RWPE1 (cell line): ENCODE results near the gene SLC33A1.

ENCODE experiments used
- CTCF ChIA-PET: fragments of 350-600 bp; sonication (Branson Sonifier 250); formaldehyde crosslinking; extraction: SDS; loops from one replicate; lab custom pipeline; 2021; lab: Yijun Ruan, JAX
- POLR2A ChIA-PET: fragments of 400-600 bp; formaldehyde crosslinking; extraction: SDS; loops from one replicate; lab custom pipeline; 2020; ENCODE audit warnings: antibody characterized with exemption; ENCODE audit not compliant: low non-redundant PET; lab: Yijun Ruan, JAX
- DNase-seq: peaks from one replicate; pipeline ENCODE4 v3.0.0; 2012; ENCODE audit warnings: low spot score
- H3K27ac ChIP-seq: fragments of 450-650 bp; 2 replicates; pipeline ENCODE4 v1.5.1; 2017
- CTCF ChIP-seq: fragments of 450-650 bp; conservative IDR thresholded peaks from 2 replicates; pipeline ENCODE4 v1.5.1; 2017; ENCODE audit warnings: low read depth, mild to moderate bottlenecking

Gene SLC33A1

DNA sequence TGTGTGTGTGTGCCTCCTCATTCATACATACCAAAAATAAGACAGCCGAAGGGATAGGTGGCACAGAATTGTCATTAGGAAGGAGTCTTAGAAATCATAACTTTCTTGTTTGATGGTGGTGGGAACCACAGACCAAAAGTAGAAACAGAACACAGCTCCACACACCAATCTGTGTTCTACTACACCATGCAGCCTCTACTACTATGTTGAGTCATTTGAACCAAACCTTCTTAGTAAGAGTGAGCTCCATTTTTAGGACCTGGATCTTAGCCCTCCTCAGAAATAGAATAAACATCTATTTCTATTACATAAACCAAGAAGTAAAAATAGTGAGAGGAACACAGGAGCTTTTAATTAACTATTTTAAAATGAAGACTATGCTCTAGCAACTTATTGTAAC is 81.4 kb downstream of the SLC33A1 start:
- TF ChIP-seq CTCF, result no peak
- ChIA-PET POLR2A (interaction anchor here (0.7 kb wide), 1 partner anchor 499 kb away, joined by 3 read pairs; no protein-coding TSS in a partner anchor), CTCF (no interaction called here)
- H3K27ac ChIP-seq, result no peak overlapping the region
- DNase-seq, result no peak

DNA sequence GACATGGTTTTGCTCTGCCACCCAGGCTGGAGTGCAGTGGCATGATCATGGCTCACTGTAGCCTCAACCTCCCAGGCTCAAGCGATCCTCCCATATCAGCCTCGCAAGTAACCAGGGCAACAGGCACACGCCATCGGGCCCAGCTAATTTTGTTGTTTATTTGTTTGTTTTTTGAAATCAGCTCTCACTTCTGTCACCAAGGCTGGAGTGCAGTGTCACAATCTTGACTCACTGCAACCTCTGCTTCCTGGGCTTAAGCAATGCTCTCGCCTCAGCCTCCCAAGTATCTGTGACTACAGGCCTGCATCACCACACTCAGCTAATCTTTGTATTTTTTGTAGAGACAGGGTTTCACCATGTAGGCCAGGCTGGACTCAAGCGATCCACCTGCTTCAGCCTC is 83.1 kb downstream of the SLC33A1 start:
- POLR2A ChIA-PET, result no interaction called here
- no peak for TF ChIP-seq CTCF
- no peak overlapping the region for H3K27ac ChIP-seq
- CTCF ChIA-PET, result no interaction called here
- DNase-seq, result no peak
